ENCODE data around the gene APOBEC3A. TPM values are rescaled to one million over a fixed set of nuclear protein-coding genes. Genes with fewer than 3 reads are reported as not detected.

APOBEC3A gene
- total RNA-seq, 1 donor from 2014 or later: 0.12 TPM

DNA sequence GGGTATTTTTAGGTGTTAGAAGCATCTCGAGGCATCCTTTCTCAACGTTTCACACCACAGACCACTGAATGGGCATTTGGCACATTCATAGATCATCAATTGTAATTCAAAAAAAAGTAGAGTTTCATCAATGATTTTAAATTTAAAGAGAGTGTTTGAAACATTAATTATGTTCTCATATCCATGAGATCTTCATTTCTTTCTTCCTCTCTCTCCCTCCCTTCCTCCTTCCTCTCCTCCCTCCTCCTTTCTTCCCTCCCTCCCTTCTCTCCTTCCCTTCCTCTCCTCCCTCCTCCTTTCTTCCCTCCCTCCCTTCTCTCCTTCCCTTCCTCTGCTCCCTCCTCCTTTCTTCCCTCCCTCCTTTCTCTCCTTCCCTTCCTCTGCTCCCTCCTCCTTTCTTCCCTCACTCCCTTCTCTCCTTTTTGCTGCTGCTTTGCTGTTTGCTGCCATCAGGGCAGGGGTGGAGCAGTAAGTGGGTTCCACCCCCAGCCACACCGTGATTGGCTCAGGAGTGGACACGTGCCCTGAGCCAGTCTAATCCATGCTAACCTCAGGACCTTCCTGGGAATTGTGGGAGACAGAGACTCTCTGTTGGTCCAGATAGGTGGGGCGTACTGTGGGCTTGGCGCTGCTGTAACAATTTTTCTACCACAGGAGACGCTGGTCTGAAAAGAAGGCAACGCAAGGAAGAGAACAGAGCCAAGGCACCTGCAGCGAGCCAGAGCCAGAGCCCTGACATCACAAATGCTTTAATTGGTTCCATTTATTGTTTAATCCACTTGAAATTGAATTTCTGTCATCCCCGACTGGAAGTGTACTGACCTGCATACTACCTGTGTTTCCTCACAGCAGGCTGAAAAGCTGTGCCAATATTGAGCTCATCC is 33.7 kb upstream of the APOBEC3A start:
- peak; percentile 60 for DNase-seq (ENCODE audit: low read depth)
- H3K4me3 ChIP-seq (ENCODE audit: low read depth, low read length): peak overlapping the region; percentile 41
- TF ChIP-seq, protein P1, sequence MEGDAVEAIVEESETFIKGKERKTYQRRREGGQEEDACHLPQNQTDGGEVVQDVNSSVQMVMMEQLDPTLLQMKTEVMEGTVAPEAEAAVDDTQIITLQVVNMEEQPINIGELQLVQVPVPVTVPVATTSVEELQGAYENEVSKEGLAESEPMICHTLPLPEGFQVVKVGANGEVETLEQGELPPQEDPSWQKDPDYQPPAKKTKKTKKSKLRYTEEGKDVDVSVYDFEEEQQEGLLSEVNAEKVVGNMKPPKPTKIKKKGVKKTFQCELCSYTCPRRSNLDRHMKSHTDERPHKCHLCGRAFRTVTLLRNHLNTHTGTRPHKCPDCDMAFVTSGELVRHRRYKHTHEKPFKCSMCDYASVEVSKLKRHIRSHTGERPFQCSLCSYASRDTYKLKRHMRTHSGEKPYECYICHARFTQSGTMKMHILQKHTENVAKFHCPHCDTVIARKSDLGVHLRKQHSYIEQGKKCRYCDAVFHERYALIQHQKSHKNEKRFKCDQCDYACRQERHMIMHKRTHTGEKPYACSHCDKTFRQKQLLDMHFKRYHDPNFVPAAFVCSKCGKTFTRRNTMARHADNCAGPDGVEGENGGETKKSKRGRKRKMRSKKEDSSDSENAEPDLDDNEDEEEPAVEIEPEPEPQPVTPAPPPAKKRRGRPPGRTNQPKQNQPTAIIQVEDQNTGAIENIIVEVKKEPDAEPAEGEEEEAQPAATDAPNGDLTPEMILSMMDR (conservative IDR thresholded peaks at IDR 0.05; ENCODE audit: low read depth, low read length): peak; percentile 30

DNA sequence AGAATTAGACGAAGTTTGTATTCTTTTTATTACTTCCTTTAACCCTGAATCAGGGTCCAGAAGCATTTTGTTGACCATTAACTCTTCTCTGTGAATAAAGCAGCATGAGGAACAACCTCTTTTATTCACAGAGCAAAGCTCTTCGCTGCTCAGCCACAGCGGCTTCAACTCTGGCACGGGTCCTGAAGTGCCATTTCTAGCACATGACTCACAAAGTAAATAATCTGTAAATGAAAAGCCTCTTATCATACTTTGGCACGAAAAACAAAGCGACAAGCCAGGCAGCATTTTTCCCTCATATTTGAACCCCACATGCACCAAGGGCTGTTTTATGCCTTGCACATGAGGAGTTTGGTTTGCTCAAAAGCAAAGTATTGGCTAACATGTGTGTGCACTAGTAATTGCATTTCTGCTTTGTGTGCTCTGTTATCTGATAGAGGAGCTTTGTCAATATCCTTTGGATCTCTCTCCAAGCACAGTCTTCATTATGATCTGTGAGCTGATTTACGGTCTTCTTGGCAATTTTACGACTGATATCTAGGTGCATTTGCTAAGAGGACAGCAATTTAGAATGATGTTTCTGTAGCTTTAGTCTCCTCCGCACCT is 33.0 kb upstream of the APOBEC3A start:
- peak overlapping the region; percentile 41 for H3K4me3 ChIP-seq (ENCODE audit: low read depth, low read length)
- TF ChIP-seq, protein P1 (conservative IDR thresholded peaks at IDR 0.05; ENCODE audit: low read depth, low read length): no peak
- DNase-seq (ENCODE audit: low read depth): peak; percentile 75

DNA sequence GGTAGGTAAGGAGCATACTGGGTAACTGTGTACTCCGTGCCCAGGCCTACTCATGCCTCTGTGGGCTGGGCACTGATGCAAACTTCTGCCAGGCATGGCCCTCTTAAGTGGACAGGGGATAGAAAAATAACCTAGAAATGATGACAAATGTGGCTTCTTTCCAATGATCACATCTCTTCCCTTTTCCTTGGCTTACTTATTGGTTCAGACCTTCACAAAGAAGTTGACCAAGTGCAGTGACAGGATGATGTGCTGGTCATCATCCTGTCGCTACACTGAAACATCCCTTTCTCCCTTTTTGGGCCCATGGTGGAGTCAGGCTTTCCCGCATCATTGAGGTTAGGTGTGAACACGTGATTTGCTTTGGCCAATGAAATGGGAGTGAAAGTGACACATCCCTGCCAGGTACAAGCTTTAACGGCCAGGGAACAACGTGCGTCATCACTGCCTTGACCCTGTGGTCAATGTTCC is 31.8 kb upstream of the APOBEC3A start:
- DNase-seq (ENCODE audit: low read depth): no peak
- TF ChIP-seq, protein P1 (conservative IDR thresholded peaks at IDR 0.05; ENCODE audit: low read depth, low read length): no peak
- H3K4me3 ChIP-seq (ENCODE audit: low read depth, low read length): no peak overlapping the region

DNA sequence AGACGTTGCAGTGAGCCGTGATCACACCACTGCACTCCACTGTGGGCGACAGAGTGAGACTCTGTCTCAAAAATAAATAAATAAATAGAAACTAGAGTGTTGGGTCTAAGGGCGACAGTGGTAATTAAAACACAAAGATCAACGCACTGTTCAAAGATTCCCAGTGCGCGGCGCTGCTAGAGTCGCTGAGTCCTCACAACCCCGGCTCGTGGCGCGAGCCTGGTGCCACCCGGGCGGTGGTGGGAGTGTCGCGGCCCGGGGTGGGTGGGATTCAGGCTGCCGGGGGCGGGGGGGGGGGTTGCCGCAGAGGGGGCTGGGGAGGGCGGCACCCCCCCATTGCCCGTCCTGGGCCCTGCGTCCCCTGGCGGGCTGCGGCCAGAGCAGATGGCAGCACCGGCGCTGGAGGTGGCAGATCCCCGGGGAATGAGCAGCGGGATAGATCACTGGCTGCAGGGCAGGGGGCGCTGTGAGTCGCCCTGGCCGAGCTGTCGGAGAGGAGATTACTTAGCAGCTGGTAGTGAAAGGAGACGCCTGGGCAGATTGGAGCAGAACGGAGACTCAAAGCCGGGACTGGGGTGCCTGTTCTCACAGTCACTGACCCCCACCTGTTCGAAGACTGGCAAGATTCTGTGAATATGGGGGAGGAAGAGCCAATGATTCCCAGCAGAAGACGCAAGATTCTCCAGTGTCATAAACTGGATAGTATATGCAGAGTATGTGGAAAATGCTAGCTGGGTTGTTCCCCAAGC is 30.2 kb upstream of the APOBEC3A start:
- TF ChIP-seq, protein P1 (conservative IDR thresholded peaks at IDR 0.05; ENCODE audit: low read depth, low read length): peak; percentile 81
- DNase-seq (ENCODE audit: low read depth): no peak
- H3K4me3 ChIP-seq (ENCODE audit: low read depth, low read length): peak overlapping the region; percentile 39

DNA sequence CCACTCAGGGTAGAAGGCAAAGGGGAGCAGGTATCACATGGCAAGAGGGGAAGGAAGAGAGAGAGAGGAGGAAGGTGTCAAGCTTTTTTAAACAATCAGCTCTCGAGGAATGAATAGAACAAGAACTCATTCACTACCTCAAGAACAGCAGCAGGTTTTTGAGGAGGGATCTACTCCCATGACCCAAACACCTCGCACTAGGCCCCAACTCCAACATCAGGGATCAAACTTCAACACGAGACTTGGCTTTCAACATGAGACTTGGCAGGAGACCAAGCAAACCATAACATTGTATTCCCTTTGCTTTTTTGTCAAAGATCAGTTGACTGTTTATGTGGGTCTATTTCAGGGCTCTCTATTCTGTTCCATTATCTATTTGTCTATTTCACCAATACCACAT is 26.9 kb upstream of the APOBEC3A start:
- DNase-seq (ENCODE audit: low read depth): no peak
- TF ChIP-seq, protein P1 (conservative IDR thresholded peaks at IDR 0.05; ENCODE audit: low read depth, low read length): no peak
- H3K4me3 ChIP-seq (ENCODE audit: low read depth, low read length): no peak overlapping the region

DNA sequence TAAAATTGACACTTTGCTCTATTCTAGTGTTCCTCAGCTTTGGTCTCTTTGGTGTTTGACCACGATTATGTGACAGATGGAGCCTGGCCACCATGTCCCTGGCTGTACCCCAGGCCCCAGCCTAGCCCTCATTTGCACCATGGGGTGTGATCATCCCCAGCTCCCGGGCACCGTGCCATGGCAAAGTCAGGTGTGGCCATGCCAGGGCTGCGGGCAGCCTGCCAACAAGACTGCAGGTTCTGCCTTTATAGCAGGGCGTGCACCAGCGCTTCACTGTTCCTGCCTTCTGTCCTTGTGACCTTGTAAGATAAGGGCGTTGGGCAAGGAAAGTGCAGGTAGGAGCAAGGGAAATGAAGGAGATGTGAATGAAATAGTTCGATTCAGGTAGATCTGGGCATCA is 22.4 kb upstream of the APOBEC3A start:
- H3K4me3 ChIP-seq (ENCODE audit: low read depth, low read length): no peak overlapping the region
- TF ChIP-seq, protein P1 (conservative IDR thresholded peaks at IDR 0.05; ENCODE audit: low read depth, low read length): no peak
- DNase-seq (ENCODE audit: low read depth): no peak

All from epithelial cell of proximal tubule (primary cell).